ENCODE data around the gene ABL1. TPM values are rescaled to one million over a fixed set of nuclear protein-coding genes. Genes with fewer than 3 reads are reported as not detected.
A peak's percentile ranks its signal among the peaks of the same experiment; 100 is the strongest.

ABL1 gene
- total RNA-seq, 1 experiment from 2014 or later = 70.9 TPM

- DNase-seq (ENCODE audit: low read depth) = no peak
Observed at GRCh38 chr9:130825351-130825651, 9.8 kb upstream of the ABL1 start.

GRCh38 chr9:130825809-130826208 is 9.2 kb upstream of the ABL1 start:
- DNase-seq (ENCODE audit: low read depth) = no peak

GRCh38 chr9:130829762-130830161 is 5.3 kb upstream of the ABL1 start:
- no peak for DNase-seq (ENCODE audit: low read depth)

- no peak for DNase-seq (ENCODE audit: low read depth)
Observed at GRCh38 chr9:130830231-130830760, 4.8 kb upstream of the ABL1 start.

GRCh38 chr9:130831077-130831476 is 4.0 kb upstream of the ABL1 start:
- no peak for DNase-seq (ENCODE audit: low read depth)

GRCh38 chr9:130833031-130833990 is 1.7 kb upstream of the ABL1 start:
- peak; percentile 75 for DNase-seq (ENCODE audit: low read depth)

- DNase-seq (ENCODE audit: low read depth) = no peak
Observed at GRCh38 chr9:130835441-130836298, 616 bp downstream of the ABL1 start.

- DNase-seq (ENCODE audit: low read depth) = no peak
Observed at GRCh38 chr9:130837002-130837511, 2.0 kb downstream of the ABL1 start.

GRCh38 chr9:130837643-130838042 is 2.6 kb downstream of the ABL1 start:
- DNase-seq (ENCODE audit: low read depth) = no peak

GRCh38 chr9:130839132-130840111 is 4.4 kb downstream of the ABL1 start:
- no peak for DNase-seq (ENCODE audit: low read depth)

GRCh38 chr9:130842545-130842944 is 7.5 kb downstream of the ABL1 start:
- DNase-seq (ENCODE audit: low read depth) = no peak

GRCh38 chr9:130843049-130843908 is 8.2 kb downstream of the ABL1 start:
- DNase-seq (ENCODE audit: low read depth) = no peak

GRCh38 chr9:130844044-130844451 is 9.0 kb downstream of the ABL1 start:
- DNase-seq (ENCODE audit: low read depth) = no peak

- DNase-seq (ENCODE audit: low read depth) = no peak
Observed at GRCh38 chr9:130845254-130845653, 10.2 kb downstream of the ABL1 start.

- peak; percentile 94 for DNase-seq (ENCODE audit: low read depth)
Observed at GRCh38 chr9:130845901-130846481, 10.9 kb downstream of the ABL1 start.

GRCh38 chr9:130846487-130847305 is 11.6 kb downstream of the ABL1 start:
- peak; percentile 92 for DNase-seq (ENCODE audit: low read depth)

GRCh38 chr9:130847306-130848217 is 12.5 kb downstream of the ABL1 start:
- peak; percentile 99 for DNase-seq (ENCODE audit: low read depth)
